Posterior vena cava (tissue), 2 donors: Measurements from ENCODE around the gene SLC19A1. TPM values are rescaled to one million over a fixed set of nuclear protein-coding genes. Genes with fewer than 3 reads are reported as not detected.

Experiments used
- DNase-seq: peaks from one replicate; pipeline ENCODE4 v3.0.0-alpha.2; 2020; ENCODE audit warnings: low spot score
- intact Hi-C, 2 donors: fragments of 100-400 bp; cut with DNase I; formaldehyde crosslinking; loops; one replicate each; pipeline versions ENCODE4 v1.14.1 to v1.14.2; 2022 to 2023
- total RNA-seq, 2 donors: library from RNA; stranded (reverse); fragmentation: NEBNext Ultra II Directional; extraction: Animal tissue kit (Norgen Biotek cat#: 25700); gene quantifications; one replicate each; pipeline ENCODE4 v1.2.1, GENCODE V29; 2021
- donor health status: DM: yes; HTN: yes; CAD: no.
- donor health status: DM: yes; HTN: yes; CAD: no.

Gene SLC19A1
- total RNA-seq, 2 donors from 2014 or later: 4.5 to 6.5 TPM

GRCh38 chr21:45549626-45550463 is 7.6 kb upstream of the SLC19A1 start:
- intact Hi-C loops: no loop called here
- peak; percentile 80 for DNase-seq

GRCh38 chr21:45548711-45549491 is 6.7 kb upstream of the SLC19A1 start:
- intact Hi-C loops: no loop called here
- DNase-seq: peak; percentile 42

GRCh38 chr21:45547545-45547900 is 5.3 kb upstream of the SLC19A1 start:
- intact Hi-C loops: no loop called here
- DNase-seq: peak; percentile 10

GRCh38 chr21:45546636-45547544 is 4.7 kb upstream of the SLC19A1 start:
- intact Hi-C loops: no loop called here
- DNase-seq: peak; percentile 28

- DNase-seq: peak; percentile 73
- intact Hi-C loops: no loop called here
Observed at GRCh38 chr21:45545691-45546531, 3.7 kb upstream of the SLC19A1 start.

- peak; percentile 30 for DNase-seq
- intact Hi-C loops: no loop called here
Observed at GRCh38 chr21:45545236-45545570, 3.0 kb upstream of the SLC19A1 start.

- intact Hi-C loops: no loop called here
- peak; percentile 41 for DNase-seq
Observed at GRCh38 chr21:45544449-45545235, 2.4 kb upstream of the SLC19A1 start.

- DNase-seq: peak; percentile 70
- intact Hi-C loops: no loop called here
Observed at GRCh38 chr21:45543710-45544448, 1.6 kb upstream of the SLC19A1 start.

GRCh38 chr21:45543371-45543709 is 1.1 kb upstream of the SLC19A1 start:
- intact Hi-C loops: no loop called here
- DNase-seq: peak; percentile 77

- intact Hi-C loops: no loop called here
- DNase-seq: peak; percentile 79
Observed at GRCh38 chr21:45542667-45543370, 579 bp upstream of the SLC19A1 start.

GRCh38 chr21:45541221-45542039 is 810 bp downstream of the SLC19A1 start:
- peak; percentile 95 for DNase-seq
- intact Hi-C loops: no loop called here

GRCh38 chr21:45540601-45540970 is 1.7 kb downstream of the SLC19A1 start:
- peak; percentile 67 for DNase-seq
- intact Hi-C loops: no loop called here

GRCh38 chr21:45539796-45540600 is 2.2 kb downstream of the SLC19A1 start:
- peak; percentile 70 for DNase-seq
- intact Hi-C loops: no loop called here

GRCh38 chr21:45539046-45539795 is 3.0 kb downstream of the SLC19A1 start:
- DNase-seq: peak; percentile 78

More at GRCh38 chr21:45539046-45539795, 3.0 kb downstream of the SLC19A1 start:
- intact Hi-C loops: no loop called here
